ENCODE measurements around the gene CMSS1.
A peak's percentile ranks its signal among the peaks of the same experiment; 100 is the strongest.

Gene CMSS1

GRCh38 chr3:99997293-99997692 lies 179.6 kb downstream of the CMSS1 start:
- Histone ChIP-seq H3K4me1 (ENCODE audit: control insufficient read depth, insufficient read depth, low read length, poor library complexity, severe bottlenecking) (peaks cover 2% of the 10 kb centered on the region), H3K36me3 (ENCODE audit: control insufficient read depth, insufficient read depth, low read length) (no peaks in the 10 kb centered on the region), H3K9me3 (ENCODE audit: control insufficient read depth, low read length) (peaks cover 9% of the 10 kb centered on the region), H3K27ac (ENCODE audit: low read depth, low read length, severe bottlenecking) (no peak overlapping the region), H3K4me3 (ENCODE audit: extremely low read depth, insufficient read depth, low read length, poor library complexity, severe bottlenecking) (no peak overlapping the region)
- WGBS, 2 experiments (ENCODE audit: insufficient coverage in 2 of 2) = 100% methylated on average over 1 of the region's 2 CpGs; no CpG with 5 or more reads in 1 of the 2 experiments

- peaks cover 9% of the 10 kb centered on the region for H3K4me1 ChIP-seq (ENCODE audit: control insufficient read depth, insufficient read depth, low read length, poor library complexity, severe bottlenecking)
- no peak overlapping the region for H3K4me3 ChIP-seq (ENCODE audit: extremely low read depth, insufficient read depth, low read length, poor library complexity, severe bottlenecking)
- H3K9me3 ChIP-seq (ENCODE audit: control insufficient read depth, low read length) = no peaks in the 10 kb centered on the region
- 100% methylated on average over 1 to 2 of the region's 2 CpGs for WGBS, 2 experiments (ENCODE audit: insufficient coverage in 2 of 2)
- no peaks in the 10 kb centered on the region for H3K36me3 ChIP-seq (ENCODE audit: control insufficient read depth, insufficient read depth, low read length)
- no peak overlapping the region for H3K27ac ChIP-seq (ENCODE audit: low read depth, low read length, severe bottlenecking)
Measured at GRCh38 chr3:99999536-99999935, 181.9 kb downstream of the CMSS1 start.

GRCh38 chr3:100001083-100001482 lies 183.4 kb downstream of the CMSS1 start:
- Histone ChIP-seq H3K4me3 (ENCODE audit: extremely low read depth, insufficient read depth, low read length, poor library complexity, severe bottlenecking) (no peak overlapping the region), H3K36me3 (ENCODE audit: control insufficient read depth, insufficient read depth, low read length) (no peaks in the 10 kb centered on the region), H3K9me3 (ENCODE audit: control insufficient read depth, low read length) (no peaks in the 10 kb centered on the region), H3K27ac (ENCODE audit: low read depth, low read length, severe bottlenecking) (no peak overlapping the region), H3K4me1 (ENCODE audit: control insufficient read depth, insufficient read depth, low read length, poor library complexity, severe bottlenecking) (peaks cover 21% of the 10 kb centered on the region)
- WGBS, 2 experiments (ENCODE audit: insufficient coverage in 2 of 2) = 100% methylated on average over 1 of the region's 3 CpGs; no CpG with 5 or more reads in 1 of the 2 experiments

- no peak overlapping the region for H3K27ac ChIP-seq (ENCODE audit: low read depth, low read length, severe bottlenecking)
- no peak overlapping the region for H3K4me3 ChIP-seq (ENCODE audit: extremely low read depth, insufficient read depth, low read length, poor library complexity, severe bottlenecking)
- WGBS, 2 experiments (ENCODE audit: insufficient coverage in 2 of 2) = 93 to 100% methylated on average over 1 to 5 of the region's 8 CpGs
- no peaks in the 10 kb centered on the region for H3K9me3 ChIP-seq (ENCODE audit: control insufficient read depth, low read length)
- peaks cover 28% of the 10 kb centered on the region for H3K4me1 ChIP-seq (ENCODE audit: control insufficient read depth, insufficient read depth, low read length, poor library complexity, severe bottlenecking)
- H3K36me3 ChIP-seq (ENCODE audit: control insufficient read depth, insufficient read depth, low read length) = no peaks in the 10 kb centered on the region
Measured at GRCh38 chr3:100001526-100002270, 184.0 kb downstream of the CMSS1 start.

GRCh38 chr3:100002599-100003350 lies 185.1 kb downstream of the CMSS1 start:
- H3K36me3 ChIP-seq (ENCODE audit: control insufficient read depth, insufficient read depth, low read length) = no peaks in the 10 kb centered on the region
- no peaks in the 10 kb centered on the region for H3K9me3 ChIP-seq (ENCODE audit: control insufficient read depth, low read length)
- H3K4me1 ChIP-seq (ENCODE audit: control insufficient read depth, insufficient read depth, low read length, poor library complexity, severe bottlenecking) = peaks cover 33% of the 10 kb centered on the region
- no peak overlapping the region for H3K4me3 ChIP-seq (ENCODE audit: extremely low read depth, insufficient read depth, low read length, poor library complexity, severe bottlenecking)
- WGBS, 2 experiments (ENCODE audit: insufficient coverage in 2 of 2) = 88 to 90% methylated on average over 3 of the region's 4 CpGs
- no peak overlapping the region for H3K27ac ChIP-seq (ENCODE audit: low read depth, low read length, severe bottlenecking)

- WGBS, 2 experiments (ENCODE audit: insufficient coverage in 2 of 2) = 100% methylated on average over 1 of the region's 4 CpGs; no CpG with 5 or more reads in 1 of the 2 experiments
- H3K27ac ChIP-seq (ENCODE audit: low read depth, low read length, severe bottlenecking) = no peak overlapping the region
- H3K9me3 ChIP-seq (ENCODE audit: control insufficient read depth, low read length) = no peaks in the 10 kb centered on the region
- no peaks in the 10 kb centered on the region for H3K36me3 ChIP-seq (ENCODE audit: control insufficient read depth, insufficient read depth, low read length)
- no peak overlapping the region for H3K4me3 ChIP-seq (ENCODE audit: extremely low read depth, insufficient read depth, low read length, poor library complexity, severe bottlenecking)
- peaks cover 40% of the 10 kb centered on the region for H3K4me1 ChIP-seq (ENCODE audit: control insufficient read depth, insufficient read depth, low read length, poor library complexity, severe bottlenecking)
Measured at GRCh38 chr3:100003609-100004503, 186.2 kb downstream of the CMSS1 start.

GRCh38 chr3:100004931-100005330 lies 187.3 kb downstream of the CMSS1 start:
- Histone ChIP-seq H3K4me3 (ENCODE audit: extremely low read depth, insufficient read depth, low read length, poor library complexity, severe bottlenecking) (no peak overlapping the region), H3K36me3 (ENCODE audit: control insufficient read depth, insufficient read depth, low read length) (no peaks in the 10 kb centered on the region), H3K4me1 (ENCODE audit: control insufficient read depth, insufficient read depth, low read length, poor library complexity, severe bottlenecking) (peaks cover 40% of the 10 kb centered on the region), H3K27ac (ENCODE audit: low read depth, low read length, severe bottlenecking) (no peak overlapping the region), H3K9me3 (ENCODE audit: control insufficient read depth, low read length) (no peaks in the 10 kb centered on the region)
- 100% methylated on average over 1 of the region's 1 CpG; no CpG with 5 or more reads in 1 of the 2 experiments for WGBS, 2 experiments (ENCODE audit: insufficient coverage in 2 of 2)

GRCh38 chr3:100005665-100006393 lies 188.2 kb downstream of the CMSS1 start:
- no peak overlapping the region for H3K4me3 ChIP-seq (ENCODE audit: extremely low read depth, insufficient read depth, low read length, poor library complexity, severe bottlenecking)
- no peaks in the 10 kb centered on the region for H3K36me3 ChIP-seq (ENCODE audit: control insufficient read depth, insufficient read depth, low read length)
- 86 to 90% methylated on average over 1 of the region's 2 CpGs for WGBS, 2 experiments (ENCODE audit: insufficient coverage in 2 of 2)
- no peaks in the 10 kb centered on the region for H3K9me3 ChIP-seq (ENCODE audit: control insufficient read depth, low read length)
- no peak overlapping the region for H3K27ac ChIP-seq (ENCODE audit: low read depth, low read length, severe bottlenecking)
- H3K4me1 ChIP-seq (ENCODE audit: control insufficient read depth, insufficient read depth, low read length, poor library complexity, severe bottlenecking) = peaks cover 40% of the 10 kb centered on the region

- WGBS, 2 experiments (ENCODE audit: insufficient coverage in 2 of 2) = 83 to 100% methylated on average over 1 of the region's 2 CpGs
- Histone ChIP-seq H3K27ac (ENCODE audit: low read depth, low read length, severe bottlenecking) (peak overlapping the region; percentile 30), H3K36me3 (ENCODE audit: control insufficient read depth, insufficient read depth, low read length) (no peaks in the 10 kb centered on the region), H3K4me3 (ENCODE audit: extremely low read depth, insufficient read depth, low read length, poor library complexity, severe bottlenecking) (no peak overlapping the region), H3K9me3 (ENCODE audit: control insufficient read depth, low read length) (no peaks in the 10 kb centered on the region), H3K4me1 (ENCODE audit: control insufficient read depth, insufficient read depth, low read length, poor library complexity, severe bottlenecking) (peaks cover 40% of the 10 kb centered on the region)
Measured at GRCh38 chr3:100006570-100007271, 189.1 kb downstream of the CMSS1 start.
